ENCODE results near the gene TTC5. TPM values are rescaled to one million over a fixed set of nuclear protein-coding genes. Genes with fewer than 3 reads are reported as not detected.

TTC5 gene
- total RNA-seq, 1 donor from 2014 or later: 15.1 TPM

DNA sequence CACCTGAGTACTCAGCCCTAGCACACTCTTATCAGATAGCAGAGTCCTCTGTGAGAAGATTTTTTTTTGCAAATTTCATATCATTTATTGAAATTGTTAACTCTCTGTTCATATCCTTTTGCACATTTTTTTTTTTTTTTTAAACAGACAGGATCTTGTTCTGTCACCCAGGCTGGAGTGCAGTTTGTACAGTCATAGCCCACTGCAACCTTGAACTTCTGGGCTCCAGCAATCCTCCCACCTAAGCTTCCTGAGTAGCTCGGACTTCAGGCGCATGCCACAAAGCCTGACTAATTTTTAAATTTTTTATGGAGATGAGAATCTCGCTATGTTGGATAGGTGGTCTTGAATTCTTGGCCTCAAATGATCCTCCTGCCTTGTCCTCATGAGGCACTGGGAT is 42.0 kb upstream of the TTC5 start:
- Mint-ChIP-seq H3K4me3 (no peak overlapping the region), H3K36me3 (peaks cover 28% of the 10 kb centered on the region), H3K4me1 (peaks cover 8% of the 10 kb centered on the region), H3K9me3 (no peaks in the 10 kb centered on the region), H3K27me3 (ENCODE audit: insufficient read depth, low read depth) (no peaks in the 10 kb centered on the region), H3K27ac (no peak overlapping the region)
- H3K9me3 ChIP-seq (ENCODE audit: low read depth): no peaks in the 10 kb centered on the region
- H3K36me3 ChIP-seq: peaks cover 16% of the 10 kb centered on the region
- peaks cover 3% of the 10 kb centered on the region for H3K4me1 ChIP-seq
- DNase-seq (ENCODE audit: low spot score): no peak
- H2AFZ ChIP-seq (replicated peaks): no peak overlapping the region
- H3K27ac ChIP-seq: no peak overlapping the region
- H4K20me1 ChIP-seq (ENCODE audit: low read depth): no peaks in the 10 kb centered on the region
- no peak for TF ChIP-seq EZH2phosphoT487 (IDR thresholded peaks at IDR 0.05)
- TF ChIP-seq, protein P1, sequence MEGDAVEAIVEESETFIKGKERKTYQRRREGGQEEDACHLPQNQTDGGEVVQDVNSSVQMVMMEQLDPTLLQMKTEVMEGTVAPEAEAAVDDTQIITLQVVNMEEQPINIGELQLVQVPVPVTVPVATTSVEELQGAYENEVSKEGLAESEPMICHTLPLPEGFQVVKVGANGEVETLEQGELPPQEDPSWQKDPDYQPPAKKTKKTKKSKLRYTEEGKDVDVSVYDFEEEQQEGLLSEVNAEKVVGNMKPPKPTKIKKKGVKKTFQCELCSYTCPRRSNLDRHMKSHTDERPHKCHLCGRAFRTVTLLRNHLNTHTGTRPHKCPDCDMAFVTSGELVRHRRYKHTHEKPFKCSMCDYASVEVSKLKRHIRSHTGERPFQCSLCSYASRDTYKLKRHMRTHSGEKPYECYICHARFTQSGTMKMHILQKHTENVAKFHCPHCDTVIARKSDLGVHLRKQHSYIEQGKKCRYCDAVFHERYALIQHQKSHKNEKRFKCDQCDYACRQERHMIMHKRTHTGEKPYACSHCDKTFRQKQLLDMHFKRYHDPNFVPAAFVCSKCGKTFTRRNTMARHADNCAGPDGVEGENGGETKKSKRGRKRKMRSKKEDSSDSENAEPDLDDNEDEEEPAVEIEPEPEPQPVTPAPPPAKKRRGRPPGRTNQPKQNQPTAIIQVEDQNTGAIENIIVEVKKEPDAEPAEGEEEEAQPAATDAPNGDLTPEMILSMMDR (IDR thresholded peaks at IDR 0.05): no peak
- no peak for TF ChIP-seq EZH2 (IDR thresholded peaks at IDR 0.05)
- H3K27me3 ChIP-seq: no peaks in the 10 kb centered on the region
- no peak overlapping the region for H3K9ac ChIP-seq
- H3K4me2 ChIP-seq: no peak overlapping the region
- H3F3A ChIP-seq (ENCODE audit: low read depth): peaks cover 8% of the 10 kb centered on the region
- H3K79me2 ChIP-seq (ENCODE audit: low read depth): peaks cover 19% of the 10 kb centered on the region
- H3K4me3 ChIP-seq: no peak overlapping the region

DNA sequence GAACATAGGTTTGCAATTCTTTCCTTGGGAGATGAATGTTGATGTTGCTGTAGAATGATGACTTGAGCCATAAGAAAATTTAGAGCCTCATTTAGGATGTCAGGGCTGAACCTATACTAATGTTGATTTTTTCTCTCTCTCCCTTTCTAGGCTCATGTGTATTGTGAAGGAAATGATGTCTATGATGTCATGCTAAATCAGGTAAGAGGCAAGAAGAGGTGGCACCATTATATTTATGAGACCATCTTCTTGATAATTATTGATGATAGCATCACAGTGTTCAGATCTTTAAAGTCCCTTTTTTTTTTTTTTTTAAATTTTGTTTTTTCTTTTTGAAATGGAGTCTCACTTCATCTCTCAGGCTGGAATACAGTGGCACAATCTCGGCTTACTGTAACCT is 41.0 kb upstream of the TTC5 start:
- Mint-ChIP-seq H3K36me3 (peaks cover 21% of the 10 kb centered on the region), H3K9me3 (no peaks in the 10 kb centered on the region)
- no peak for TF ChIP-seq EZH2phosphoT487 (IDR thresholded peaks at IDR 0.05)
- no peak for TF ChIP-seq EZH2 (IDR thresholded peaks at IDR 0.05)
- TF ChIP-seq, protein P1 (IDR thresholded peaks at IDR 0.05): no peak

DNA sequence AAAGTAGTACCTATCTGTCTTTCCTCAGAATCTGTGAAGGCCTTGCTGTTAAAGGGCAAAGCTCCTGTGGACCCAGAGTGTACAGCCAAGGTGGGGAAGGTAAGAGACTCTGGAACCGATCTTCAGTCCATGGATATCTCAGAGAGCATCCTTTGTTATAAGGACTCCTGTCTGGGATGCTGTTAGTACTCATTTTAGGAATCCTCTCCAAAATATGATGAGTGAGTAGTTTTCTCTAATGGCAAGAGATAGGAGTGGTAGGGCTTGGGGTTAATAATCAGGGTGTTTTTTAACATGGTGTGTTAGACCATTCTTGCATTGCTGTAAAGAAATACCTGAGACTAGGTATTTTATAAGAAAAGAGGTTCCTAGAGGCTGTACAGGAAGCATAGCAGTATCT is 39.6 kb upstream of the TTC5 start:
- H3K4me3 Mint-ChIP-seq: peak overlapping the region; percentile 94
- peaks cover 15% of the 10 kb centered on the region for H3K36me3 Mint-ChIP-seq
- H3K27me3 Mint-ChIP-seq (ENCODE audit: insufficient read depth, low read depth): no peaks in the 10 kb centered on the region
- no peaks in the 10 kb centered on the region for H3K9me3 ChIP-seq (ENCODE audit: low read depth)
- H3K27ac ChIP-seq: no peak overlapping the region
- no peak overlapping the region for H3K4me3 ChIP-seq
- peaks cover 10% of the 10 kb centered on the region for H3K4me1 Mint-ChIP-seq
- peaks cover 3% of the 10 kb centered on the region for H3K4me1 ChIP-seq
- H3K27ac Mint-ChIP-seq: no peak overlapping the region
- H3K79me2 ChIP-seq (ENCODE audit: low read depth): peaks cover 19% of the 10 kb centered on the region
- DNase-seq (ENCODE audit: low spot score): no peak
- no peaks in the 10 kb centered on the region for H3K9me3 Mint-ChIP-seq
- H3K27me3 ChIP-seq: no peaks in the 10 kb centered on the region
- TF ChIP-seq EZH2phosphoT487 (IDR thresholded peaks at IDR 0.05) (no peak), EZH2 (IDR thresholded peaks at IDR 0.05) (no peak)
- TF ChIP-seq, protein P1 (IDR thresholded peaks at IDR 0.05): no peak
- no peaks in the 10 kb centered on the region for H4K20me1 ChIP-seq (ENCODE audit: low read depth)
- H2AFZ ChIP-seq (replicated peaks): no peak overlapping the region
- H3K4me2 ChIP-seq: no peak overlapping the region
- peaks cover 25% of the 10 kb centered on the region for H3F3A ChIP-seq (ENCODE audit: low read depth)
- no peak overlapping the region for H3K9ac ChIP-seq
- H3K36me3 ChIP-seq: peaks cover 8% of the 10 kb centered on the region

More for the DNA sequence above, 41.0 kb upstream of the TTC5 start:
- Histone ChIP-seq H2AFZ (replicated peaks) (no peak overlapping the region), H3K4me3 (no peak overlapping the region), H3K9ac (no peak overlapping the region), H3K27me3 (no peaks in the 10 kb centered on the region), H3K79me2 (ENCODE audit: low read depth) (peaks cover 19% of the 10 kb centered on the region), H3F3A (ENCODE audit: low read depth) (peaks cover 18% of the 10 kb centered on the region), H3K36me3 (peaks cover 12% of the 10 kb centered on the region), H4K20me1 (ENCODE audit: low read depth) (no peaks in the 10 kb centered on the region), H3K4me2 (no peak overlapping the region), H3K27ac (no peak overlapping the region), H3K4me1 (peaks cover 3% of the 10 kb centered on the region), H3K9me3 (ENCODE audit: low read depth) (no peaks in the 10 kb centered on the region)
- no peak overlapping the region for H3K27ac Mint-ChIP-seq
- DNase-seq (ENCODE audit: low spot score): no peak
- no peaks in the 10 kb centered on the region for H3K27me3 Mint-ChIP-seq (ENCODE audit: insufficient read depth, low read depth)
- no peak overlapping the region for H3K4me3 Mint-ChIP-seq
- peaks cover 8% of the 10 kb centered on the region for H3K4me1 Mint-ChIP-seq
